Fibroblast of the aortic adventitia (primary cell): Measurements from ENCODE around the gene IGFL3. TPM values are rescaled to one million over a fixed set of nuclear protein-coding genes. Genes with fewer than 3 reads are reported as not detected.

Source experiments
- DNase-seq: peaks from one replicate; pipeline ENCODE4 v3.0.0-alpha.2; 2010; ENCODE audit warnings: low read depth
- H3K4me3 ChIP-seq: 2 replicates; pipeline ENCODE4 v1.5.1; 2011; ENCODE audit warnings: low read depth, mild to moderate bottlenecking, control low read depth, low read length, moderate library complexity
- CTCF ChIP-seq: IDR thresholded peaks from 2 replicates; pipeline ENCODE4 v1.5.1; 2011; ENCODE audit warnings: mild to moderate bottlenecking, low read length, control low read depth, inconsistent platforms; ENCODE audit not compliant: insufficient read depth
- total RNA-seq: library from RNA; depleted of rRNA; stranded (reverse); fragments of >200 nt; gene quantifications from 2 replicates; pipeline ENCODE4 v1.2.3, GENCODE V29; 2012; ENCODE audit warnings: low replicate concordance

The IGFL3 gene
- total RNA-seq, 1 donor = not detected

- H3K4me3 ChIP-seq = no peak overlapping the region
- DNase-seq = no peak
- TF ChIP-seq CTCF = no peak
These were observed 13.5 kb upstream of the IGFL3 start for GRCh38 chr19:46137915-46138473.

GRCh38 chr19:46134527-46134926, 10.0 kb upstream of the IGFL3 start:
- no peak overlapping the region for H3K4me3 ChIP-seq
- no peak for TF ChIP-seq CTCF
- peak; percentile 57 for DNase-seq

GRCh38 chr19:46133777-46134241, 9.3 kb upstream of the IGFL3 start:
- no peak for DNase-seq
- no peak overlapping the region for H3K4me3 ChIP-seq
- no peak for TF ChIP-seq CTCF

DNA sequence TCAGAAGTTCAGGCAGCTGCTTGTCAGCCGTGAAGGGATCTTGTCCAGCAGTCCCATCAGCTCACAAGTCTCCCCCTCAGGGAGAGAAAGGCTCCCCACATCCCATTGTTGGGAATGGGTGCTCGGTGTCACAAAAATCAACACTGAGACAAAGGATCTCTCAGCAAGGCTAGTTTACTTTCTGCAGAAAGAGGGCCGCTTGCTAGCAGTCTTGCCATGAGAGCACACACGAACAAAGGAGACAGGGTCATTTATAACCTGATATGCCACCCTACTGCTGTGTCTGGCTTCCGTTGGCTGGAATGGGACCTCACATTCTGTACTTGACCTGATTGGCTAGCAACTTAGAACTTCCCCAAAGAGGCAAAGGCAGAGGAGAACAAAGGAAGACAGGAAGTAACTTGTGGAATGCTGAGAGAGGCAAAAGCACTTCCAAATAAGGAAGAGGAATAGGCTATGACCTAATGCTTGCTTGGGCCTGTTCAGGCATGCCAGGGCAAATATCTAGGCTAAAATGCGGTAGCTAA, 8.7 kb upstream of the IGFL3 start:
- no peak for TF ChIP-seq CTCF
- no peak overlapping the region for H3K4me3 ChIP-seq
- DNase-seq = peak; percentile 92

GRCh38 chr19:46132508-46133100, 8.1 kb upstream of the IGFL3 start:
- DNase-seq = no peak
- no peak overlapping the region for H3K4me3 ChIP-seq
- TF ChIP-seq CTCF = no peak

GRCh38 chr19:46131485-46132143, 7.1 kb upstream of the IGFL3 start:
- no peak overlapping the region for H3K4me3 ChIP-seq
- TF ChIP-seq CTCF = no peak
- DNase-seq = no peak
